ENCODE data around the gene PARD3.

PARD3 gene

GRCh38 chr10:34698979-34699378, 116.1 kb downstream of the PARD3 start:
- DNase-seq (ENCODE audit: insufficient read length, low spot score) = peak; percentile 77
- FAIRE-seq = peak; percentile 72

GRCh38 chr10:34698248-34698831, 116.8 kb downstream of the PARD3 start:
- DNase-seq (ENCODE audit: insufficient read length, low spot score) (no peak), FAIRE-seq (peak; percentile 4)

- DNase-seq (ENCODE audit: insufficient read length, low spot score) (no peak), FAIRE-seq (peak; percentile 36)
Observed at GRCh38 chr10:34697351-34698247, 117.5 kb downstream of the PARD3 start.

GRCh38 chr10:34696423-34696822, 118.7 kb downstream of the PARD3 start:
- peak; percentile 75 for DNase-seq (ENCODE audit: insufficient read length, low spot score)
- FAIRE-seq = no peak

GRCh38 chr10:34690383-34691049, 124.6 kb downstream of the PARD3 start:
- peak; percentile 84 for FAIRE-seq
- DNase-seq (ENCODE audit: insufficient read length, low spot score) = no peak

- FAIRE-seq (no peak), DNase-seq (ENCODE audit: insufficient read length, low spot score) (no peak)
Observed at GRCh38 chr10:34689053-34689452, 126.0 kb downstream of the PARD3 start.

- FAIRE-seq (peak; percentile 68), DNase-seq (ENCODE audit: insufficient read length, low spot score) (no peak)
Observed at GRCh38 chr10:34687434-34688210, 127.5 kb downstream of the PARD3 start.

- FAIRE-seq = no peak
Observed at GRCh38 chr10:34682580-34682979, 132.5 kb downstream of the PARD3 start.

GRCh38 chr10:34681933-34682332, 133.2 kb downstream of the PARD3 start:
- no peak for FAIRE-seq
- DNase-seq (ENCODE audit: insufficient read length, low spot score) = no peak

More at GRCh38 chr10:34682580-34682979, 132.5 kb downstream of the PARD3 start:
- DNase-seq (ENCODE audit: insufficient read length, low spot score) = no peak

GRCh38 chr10:34679177-34679576, 135.9 kb downstream of the PARD3 start:
- DNase-seq (ENCODE audit: insufficient read length, low spot score) (no peak), FAIRE-seq (peak; percentile 55)

- DNase-seq (ENCODE audit: insufficient read length, low spot score) (no peak), FAIRE-seq (peak; percentile 83)
Observed at GRCh38 chr10:34677591-34677990, 137.5 kb downstream of the PARD3 start.

GRCh38 chr10:34677132-34677531, 138.0 kb downstream of the PARD3 start:
- FAIRE-seq (no peak), DNase-seq (ENCODE audit: insufficient read length, low spot score) (no peak)

- FAIRE-seq (no peak), DNase-seq (ENCODE audit: insufficient read length, low spot score) (no peak)
Observed at GRCh38 chr10:34674176-34674575, 140.9 kb downstream of the PARD3 start.

- FAIRE-seq (no peak), DNase-seq (ENCODE audit: insufficient read length, low spot score) (no peak)
Observed at GRCh38 chr10:34670081-34670480, 145.0 kb downstream of the PARD3 start.

- FAIRE-seq (peak; percentile 16), DNase-seq (ENCODE audit: insufficient read length, low spot score) (no peak)
Observed at GRCh38 chr10:34669079-34669478, 146.0 kb downstream of the PARD3 start.

GRCh38 chr10:34667177-34667576, 147.9 kb downstream of the PARD3 start:
- FAIRE-seq (no peak), DNase-seq (ENCODE audit: insufficient read length, low spot score) (no peak)

- FAIRE-seq = peak; percentile 44
- peak; percentile 91 for DNase-seq (ENCODE audit: insufficient read length, low spot score)
Observed at GRCh38 chr10:34666008-34666704, 148.9 kb downstream of the PARD3 start.

- FAIRE-seq = peak; percentile 52
- DNase-seq (ENCODE audit: insufficient read length, low spot score) = no peak
Observed at GRCh38 chr10:34664706-34665105, 150.4 kb downstream of the PARD3 start.

GRCh38 chr10:34661580-34661979, 153.5 kb downstream of the PARD3 start:
- FAIRE-seq (no peak), DNase-seq (ENCODE audit: insufficient read length, low spot score) (no peak)

- peak; percentile 83 for FAIRE-seq
- DNase-seq (ENCODE audit: insufficient read length, low spot score) = no peak
Observed at GRCh38 chr10:34658934-34659333, 156.2 kb downstream of the PARD3 start.
